PC-9 (cell line): ENCODE data around the gene KRT15.

ENCODE experiments used
- EZH2 ChIP-seq: fragments of 200-600 bp; sonication (generic); IDR thresholded peaks from 2 replicates; pipeline ENCODE4 v1.8.0; 2017; ENCODE audit warnings: antibody characterized with exemption, low read depth
- TF ChIP-seq, protein P1 (sequence below): fragments of 200-600 bp; sonication (generic); conservative IDR thresholded peaks from 2 replicates; pipeline ENCODE4 v1.6.1; 2017; ENCODE audit warnings: mixed run types, antibody characterized with exemption, mild to moderate bottlenecking, moderate library complexity

DNA sequence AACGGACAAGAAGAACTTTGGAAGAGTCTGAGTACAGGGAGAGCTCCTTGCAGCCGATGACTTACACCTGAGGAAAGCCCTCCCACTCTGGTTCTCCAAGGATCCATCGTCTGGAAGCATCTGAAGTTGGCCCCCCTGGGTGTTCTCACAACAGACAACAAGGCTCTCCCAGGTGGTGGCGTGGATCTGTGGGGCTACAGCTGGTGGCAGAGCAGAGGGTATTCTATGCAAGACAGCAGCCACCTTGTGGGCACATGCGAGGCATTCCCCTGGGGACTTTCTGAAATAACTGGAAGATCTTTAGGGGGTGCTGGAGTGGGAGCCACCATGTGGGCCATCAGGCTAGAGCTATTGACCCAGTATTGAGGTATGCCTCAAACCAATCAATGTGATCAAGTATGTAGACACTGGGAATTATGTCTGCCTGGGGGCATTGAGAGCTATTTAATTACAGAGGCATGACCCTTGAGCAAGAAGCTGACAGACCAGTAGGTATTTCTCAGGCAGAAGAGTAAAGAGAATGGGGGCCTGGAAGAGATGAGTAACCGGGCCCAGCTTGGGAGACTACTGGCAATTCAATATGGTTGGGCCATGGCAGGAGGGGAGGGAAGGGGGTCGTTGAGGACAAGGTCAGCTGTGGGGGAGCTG, 16.3 kb upstream of the KRT15 start:
- TF ChIP-seq, protein P1, sequence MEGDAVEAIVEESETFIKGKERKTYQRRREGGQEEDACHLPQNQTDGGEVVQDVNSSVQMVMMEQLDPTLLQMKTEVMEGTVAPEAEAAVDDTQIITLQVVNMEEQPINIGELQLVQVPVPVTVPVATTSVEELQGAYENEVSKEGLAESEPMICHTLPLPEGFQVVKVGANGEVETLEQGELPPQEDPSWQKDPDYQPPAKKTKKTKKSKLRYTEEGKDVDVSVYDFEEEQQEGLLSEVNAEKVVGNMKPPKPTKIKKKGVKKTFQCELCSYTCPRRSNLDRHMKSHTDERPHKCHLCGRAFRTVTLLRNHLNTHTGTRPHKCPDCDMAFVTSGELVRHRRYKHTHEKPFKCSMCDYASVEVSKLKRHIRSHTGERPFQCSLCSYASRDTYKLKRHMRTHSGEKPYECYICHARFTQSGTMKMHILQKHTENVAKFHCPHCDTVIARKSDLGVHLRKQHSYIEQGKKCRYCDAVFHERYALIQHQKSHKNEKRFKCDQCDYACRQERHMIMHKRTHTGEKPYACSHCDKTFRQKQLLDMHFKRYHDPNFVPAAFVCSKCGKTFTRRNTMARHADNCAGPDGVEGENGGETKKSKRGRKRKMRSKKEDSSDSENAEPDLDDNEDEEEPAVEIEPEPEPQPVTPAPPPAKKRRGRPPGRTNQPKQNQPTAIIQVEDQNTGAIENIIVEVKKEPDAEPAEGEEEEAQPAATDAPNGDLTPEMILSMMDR, result no peak; the same call in 1 of the 2 replicates
- no peak for TF ChIP-seq EZH2
